Endothelial cell of umbilical vein (primary cell): ENCODE results near the gene MNDA. TPM values are rescaled to one million over a fixed set of nuclear protein-coding genes. Genes with fewer than 3 reads are reported as not detected.

Experiments used
- Bru-seq: library from RNA; stranded (reverse); fragments of 400-500 nt; gene quantifications from one replicate; lab custom pipeline; 2021; lab: Mats Ljungman, UMichigan
- BruChase-seq, 2 experiments: library from RNA; stranded (reverse); fragments of 400-500 nt; gene quantifications; one replicate each; lab custom pipeline; 2021; lab: Mats Ljungman, UMichigan
- BruUV-seq: library from RNA; stranded (reverse); fragments of 400-500 nt; replicated peaks from 2 replicates; lab custom pipeline; 2021; lab: Mats Ljungman, UMichigan
- CTCF ChIA-PET: fragments of 300-600, 350-600 bp; sonication (Branson Sonifier 250); formaldehyde crosslinking; loops from one replicate; lab custom pipeline; 2021; ENCODE audit warnings: antibody characterized with exemption, inconsistent platforms; lab: Charles Lee
- POLR2A ChIA-PET: fragments of 300-600, 350-600 bp; sonication (Branson Sonifier 250); formaldehyde crosslinking; loops from one replicate; lab custom pipeline; 2021; ENCODE audit warnings: antibody characterized with exemption, inconsistent platforms; lab: Charles Lee
- DNase-seq: peaks from one replicate; pipeline ENCODE4 v3.0.0-alpha.2; 2011; ENCODE audit warnings: low read depth, low spot score
- FAIRE-seq: peaks from 2 replicates; lab custom pipeline; 2011; peaks lifted over from hg19 to GRCh38; lab: Jason Lieb, UNC
- H2AFZ ChIP-seq: 2 replicates; pipeline ENCODE4 v1.6.0; 2012; ENCODE audit warnings: low read depth, low read length, control low read depth, inconsistent platforms
- H3K27ac ChIP-seq: 2 replicates; pipeline ENCODE4 v1.5.1; 2011; ENCODE audit warnings: low read depth, mild to moderate bottlenecking, control low read depth, low read length, moderate library complexity; ENCODE audit not compliant: insufficient read depth
- H3K27me3 ChIP-seq, 2 experiments: 2 replicates each; pipeline versions ENCODE4 v1.6.0 to v1.6.1; 2011; ENCODE audit warnings: low read length in 2 of 2, mixed read lengths in 1 of 2; ENCODE audit not compliant: control insufficient read depth in 2 of 2, insufficient read depth in 2 of 2
- H3K36me3 ChIP-seq, 2 experiments: 2 replicates in 1 of 2; 3 replicates in 1 of 2; pipeline ENCODE4 v1.5.1; 2011; ENCODE audit warnings: low read length in 2 of 2, mild to moderate bottlenecking in 1 of 2, moderate library complexity in 1 of 2; ENCODE audit not compliant: control insufficient read depth in 2 of 2, insufficient read depth in 2 of 2; ENCODE audit errors: extremely low read depth in 1 of 2
- H3K4me1 ChIP-seq: 3 replicates; pipeline ENCODE4 v1.5.1; 2011; ENCODE audit warnings: mild to moderate bottlenecking, low read length; ENCODE audit not compliant: control insufficient read depth, insufficient read depth; ENCODE audit errors: extremely low read depth
- H3K4me2 ChIP-seq: 2 replicates; pipeline ENCODE4 v1.6.1; 2011; ENCODE audit warnings: low read length, control low read depth, mixed read lengths; ENCODE audit not compliant: insufficient read depth
- H3K4me3 ChIP-seq, 3 experiments: fragments of 200-600 bp in 1 of 3; sonication (generic), shearing (Covaris generic) in 1 of 3; replicated peaks in 1 of 3; 2 replicates each; pipeline ENCODE4 v1.5.1; 2011 to 2016; ENCODE audit warnings: control low read depth in 3 of 3, low read length in 3 of 3, mild to moderate bottlenecking in 2 of 3, inconsistent platforms in 1 of 3, low read depth in 1 of 3, moderate library complexity in 1 of 3; ENCODE audit not compliant: insufficient read depth in 1 of 3
- H3K79me2 ChIP-seq: 2 replicates; pipeline ENCODE4 v1.6.0; 2012; ENCODE audit warnings: low read length, inconsistent platforms; ENCODE audit not compliant: control insufficient read depth, insufficient read depth
- H3K9ac ChIP-seq: replicated peaks from 2 replicates; pipeline ENCODE3; 2011; ENCODE audit warnings: low read length, control low read depth; ENCODE audit not compliant: insufficient read depth; ENCODE audit errors: extremely low read depth
- H3K9me1 ChIP-seq: replicated peaks from 3 replicates; pipeline ENCODE4 v1.6.0; 2011; ENCODE audit warnings: mild to moderate bottlenecking, low read length; ENCODE audit not compliant: control insufficient read depth, insufficient read depth; ENCODE audit errors: extremely low read depth
- H3K9me3 ChIP-seq: replicated peaks from 2 replicates; pipeline ENCODE4 v1.5.1; 2012; ENCODE audit warnings: low read length, inconsistent platforms; ENCODE audit not compliant: control insufficient read depth, insufficient read depth
- H4K20me1 ChIP-seq: replicated peaks from 2 replicates; pipeline ENCODE3; 2011; ENCODE audit warnings: mild to moderate bottlenecking, low read length; ENCODE audit not compliant: control insufficient read depth, insufficient read depth; ENCODE audit errors: extremely low read depth
- EZH2 ChIP-seq: IDR thresholded peaks from 2 replicates; pipeline ENCODE4 v1.6.1; 2012; ENCODE audit warnings: borderline replicate concordance, low read depth, mild to moderate bottlenecking, moderate library complexity, low read length, inconsistent platforms; ENCODE audit not compliant: severe bottlenecking
- FOS ChIP-seq: IDR thresholded peaks from 2 replicates; pipeline ENCODE4 v1.6.1; 2011; ENCODE audit warnings: mild to moderate bottlenecking, low read length, moderate library complexity, borderline replicate concordance; ENCODE audit not compliant: insufficient read depth
- GATA2 ChIP-seq: IDR thresholded peaks from 2 replicates; pipeline ENCODE4 v1.7.0; 2011; ENCODE audit warnings: low read depth, mild to moderate bottlenecking, moderate library complexity, mixed read lengths, low read length; ENCODE audit not compliant: insufficient read length, insufficient read depth
- JUN ChIP-seq: IDR thresholded peaks from 2 replicates; pipeline ENCODE4 v1.6.1; 2011; ENCODE audit warnings: borderline replicate concordance, low read depth; ENCODE audit not compliant: insufficient read length, insufficient read depth
- MAX ChIP-seq: IDR thresholded peaks from 2 replicates; pipeline ENCODE4 v1.6.1; 2011; ENCODE audit not compliant: insufficient read depth, insufficient read length
- MYC ChIP-seq: IDR thresholded peaks from one replicate; pipeline ENCODE4 v1.6.1; 2011; ENCODE audit warnings: mild to moderate bottlenecking, low read depth, low read length
- POLR2A ChIP-seq: IDR thresholded peaks from 2 replicates; pipeline ENCODE4 v1.6.1; 2012; ENCODE audit warnings: low read depth, mild to moderate bottlenecking, control low read depth, low read length
- POLR2AphosphoS5 ChIP-seq: IDR thresholded peaks from 2 replicates; pipeline ENCODE4 v1.6.1; 2012; ENCODE audit warnings: low read depth, mild to moderate bottlenecking, control low read depth, low read length, moderate library complexity; ENCODE audit not compliant: insufficient read depth
- dilution Hi-C: fragments of 300-500 bp; cut with MboI; formaldehyde crosslinking; loops from one replicate; pipeline ENCODE4 v1.15.0; 2019; ENCODE audit warnings: low sequenced_read_pairs; ENCODE audit not compliant: extremely low pct_ligation_motif_present
- intact Hi-C: fragments of 100-400 bp; cut with micrococcal nuclease; formaldehyde crosslinking; loops from one replicate; pipeline ENCODE4 v1.10.0; 2022
- long read RNA-seq: library from polyadenylated mRNA; stranded (forward); transcript quantifications from one replicate; pipeline ENCODE4 v2.0.0, GENCODE V29; 2021
- polyA minus RNA-seq, 3 experiments: library from RNA; depleted of rRNA, polyadenylated mRNA; stranded (reverse); fragments of >200 nt; gene quantifications; 1 replicate in 1 of 3; 2 replicates in 2 of 3; pipeline ENCODE4 v1.2.3, GENCODE V29; 2011
- polyA plus RNA-seq, 4 experiments: library from polyadenylated mRNA; depleted of rRNA in 3 of 4; stranded (reverse) in 3 of 4; unstranded in 1 of 4; fragments of >200 nt; gene quantifications; 2 replicates each; pipeline versions ENCODE4 v1.2.1 to v1.2.3, GENCODE V29; 2011 to 2012; ENCODE audit warnings: missing spikeins in 1 of 4
- total RNA-seq: library from RNA; stranded (reverse); gene quantifications from 2 replicates; pipeline ENCODE4 v1.2.3, GENCODE V29; 2021
- TF ChIP-seq, protein P1 (sequence below), 2 donors: IDR thresholded peaks; 1 replicate in 1 of 2; 2 replicates in 1 of 2; pipeline ENCODE4 v1.5.1; 2011; ENCODE audit warnings: low read length in 2 of 2, mild to moderate bottlenecking in 2 of 2, moderate library complexity in 2 of 2, control low read depth in 1 of 2, inconsistent platforms in 1 of 2, low read depth in 1 of 2; ENCODE audit not compliant: insufficient read depth in 1 of 2; ENCODE audit errors: extremely low read depth in 1 of 2

MNDA gene
- total RNA-seq (not detected in 2 replicates), polyA plus RNA-seq (not detected in 2 replicates), polyA minus RNA-seq (not detected in 2 replicates), Bru-seq, nascent RNA (not detected), BruChase-seq, experiment 1, labeled RNA remaining after a 6-hour chase (not detected), BruChase-seq, experiment 2, labeled RNA remaining after a 2-hour chase (not detected)
- polyA plus RNA-seq (2011; cell fraction: cytosol; rRNA removed) = not detected in 2 replicates
- polyA plus RNA-seq (2011; cell fraction: nucleus; rRNA removed) = not detected in 2 replicates
- not detected in 2 replicates for polyA plus RNA-seq (2012)
- polyA minus RNA-seq (2011; cell fraction: cytosol; rRNA and poly(A)+ RNA removed) = not detected
- polyA minus RNA-seq (2011; cell fraction: nucleus; rRNA and poly(A)+ RNA removed) = not detected in 2 replicates
- long read RNA-seq = 0 reads

DNA sequence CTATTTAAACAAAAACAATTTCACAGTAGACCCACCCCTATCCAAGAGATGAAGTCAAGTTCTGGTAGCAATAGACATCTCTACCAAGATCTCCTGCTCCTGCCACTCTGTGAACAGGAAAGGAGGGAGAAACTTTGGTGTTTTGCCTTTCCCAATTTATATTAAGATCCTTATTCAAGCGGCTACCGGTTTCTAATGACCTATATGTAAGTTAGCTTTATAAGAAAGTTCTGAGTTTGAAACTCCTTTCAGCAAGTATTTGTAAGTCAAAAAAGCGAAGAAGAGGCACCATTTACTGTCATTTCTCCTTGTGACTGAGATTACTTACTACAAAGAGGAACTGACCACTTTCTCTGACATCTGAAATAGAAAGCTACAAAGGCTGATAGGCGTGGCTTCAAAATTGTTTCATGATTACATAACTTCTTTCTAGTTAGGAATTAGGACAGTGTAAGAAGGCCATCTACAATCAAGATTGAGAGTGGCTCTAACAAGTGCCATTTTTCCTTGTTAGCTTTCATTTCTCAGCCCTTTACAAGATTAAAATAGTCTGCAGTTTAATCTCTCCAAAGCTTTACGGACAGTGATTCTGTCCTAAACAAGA is at the start of gene MNDA:
MNDA (plus strand) TSS at position 448 of the 604 bp plus-strand sequence. CDS start 10,803 bp downstream, outside the sequence.
- no TSS peak for BruUV-seq
- no peaks in the 10 kb centered on the region for H3K36me3 ChIP-seq
- no peaks in the 10 kb centered on the region for H3K9me1 ChIP-seq
- H3K4me3 ChIP-seq = no peak within 1 kb of the TSS
- dilution Hi-C loops = no loop called here
- TF ChIP-seq FOS (no peak), GATA2 (no peak), MAX (no peak), POLR2A (no peak), EZH2 (no peak), POLR2AphosphoS5 (no peak), MYC (no peak), JUN (no peak)
- TF ChIP-seq, protein P1, sequence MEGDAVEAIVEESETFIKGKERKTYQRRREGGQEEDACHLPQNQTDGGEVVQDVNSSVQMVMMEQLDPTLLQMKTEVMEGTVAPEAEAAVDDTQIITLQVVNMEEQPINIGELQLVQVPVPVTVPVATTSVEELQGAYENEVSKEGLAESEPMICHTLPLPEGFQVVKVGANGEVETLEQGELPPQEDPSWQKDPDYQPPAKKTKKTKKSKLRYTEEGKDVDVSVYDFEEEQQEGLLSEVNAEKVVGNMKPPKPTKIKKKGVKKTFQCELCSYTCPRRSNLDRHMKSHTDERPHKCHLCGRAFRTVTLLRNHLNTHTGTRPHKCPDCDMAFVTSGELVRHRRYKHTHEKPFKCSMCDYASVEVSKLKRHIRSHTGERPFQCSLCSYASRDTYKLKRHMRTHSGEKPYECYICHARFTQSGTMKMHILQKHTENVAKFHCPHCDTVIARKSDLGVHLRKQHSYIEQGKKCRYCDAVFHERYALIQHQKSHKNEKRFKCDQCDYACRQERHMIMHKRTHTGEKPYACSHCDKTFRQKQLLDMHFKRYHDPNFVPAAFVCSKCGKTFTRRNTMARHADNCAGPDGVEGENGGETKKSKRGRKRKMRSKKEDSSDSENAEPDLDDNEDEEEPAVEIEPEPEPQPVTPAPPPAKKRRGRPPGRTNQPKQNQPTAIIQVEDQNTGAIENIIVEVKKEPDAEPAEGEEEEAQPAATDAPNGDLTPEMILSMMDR (IDR thresholded peaks at IDR 0.05; ENCODE audit: extremely low read depth in 1 of 2, insufficient read depth in 1 of 2, low read depth in 1 of 2, low read length in 2 of 2) = no peak
- POLR2A ChIA-PET = no interaction called here
- no peak for DNase-seq
- H3K27me3 ChIP-seq = no peaks in the 10 kb centered on the region
- intact Hi-C loops = no loop called here
- no peak for FAIRE-seq
- no peaks in the 10 kb centered on the region for H4K20me1 ChIP-seq
- H3K9me3 ChIP-seq = no peaks in the 10 kb centered on the region
- H2AFZ ChIP-seq = no peak within 1 kb of the TSS
- H3K4me1 ChIP-seq = no peaks in the 10 kb centered on the region
- H3K79me2 ChIP-seq = no peaks in the 10 kb centered on the region
- no peak within 1 kb of the TSS for H3K4me2 ChIP-seq
- H3K9ac ChIP-seq = no peak within 1 kb of the TSS
- CTCF ChIA-PET = interaction anchor here (0.7 kb wide), 1 partner anchor 17 kb away, joined by 3 read pairs; no protein-coding TSS in a partner anchor
- H3K27ac ChIP-seq = no peak within 1 kb of the TSS
